ENCODE results near the gene LPP.

- TF ChIP-seq, protein P1, sequence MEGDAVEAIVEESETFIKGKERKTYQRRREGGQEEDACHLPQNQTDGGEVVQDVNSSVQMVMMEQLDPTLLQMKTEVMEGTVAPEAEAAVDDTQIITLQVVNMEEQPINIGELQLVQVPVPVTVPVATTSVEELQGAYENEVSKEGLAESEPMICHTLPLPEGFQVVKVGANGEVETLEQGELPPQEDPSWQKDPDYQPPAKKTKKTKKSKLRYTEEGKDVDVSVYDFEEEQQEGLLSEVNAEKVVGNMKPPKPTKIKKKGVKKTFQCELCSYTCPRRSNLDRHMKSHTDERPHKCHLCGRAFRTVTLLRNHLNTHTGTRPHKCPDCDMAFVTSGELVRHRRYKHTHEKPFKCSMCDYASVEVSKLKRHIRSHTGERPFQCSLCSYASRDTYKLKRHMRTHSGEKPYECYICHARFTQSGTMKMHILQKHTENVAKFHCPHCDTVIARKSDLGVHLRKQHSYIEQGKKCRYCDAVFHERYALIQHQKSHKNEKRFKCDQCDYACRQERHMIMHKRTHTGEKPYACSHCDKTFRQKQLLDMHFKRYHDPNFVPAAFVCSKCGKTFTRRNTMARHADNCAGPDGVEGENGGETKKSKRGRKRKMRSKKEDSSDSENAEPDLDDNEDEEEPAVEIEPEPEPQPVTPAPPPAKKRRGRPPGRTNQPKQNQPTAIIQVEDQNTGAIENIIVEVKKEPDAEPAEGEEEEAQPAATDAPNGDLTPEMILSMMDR (IDR thresholded peaks at IDR 0.05; ENCODE audit: borderline replicate concordance, extremely low read depth, low read length, poor library complexity, severe bottlenecking) = no peak
- no peak for TF ChIP-seq EZH2 (IDR thresholded peaks at IDR 0.05; ENCODE audit: borderline replicate concordance, low read depth, low read length, severe bottlenecking)
These were observed 30.6 kb upstream of the LPP start for GRCh38 chr3:188123170-188123905.

Measured in DND-41 (cell line).